Activated CD8-positive, alpha-beta memory T cell treated with anti-CD3 and anti-CD28 coated beads, Interleukin-2, amount 50 U/mL, for 24 hours (primary cell): ENCODE data around the gene ABHD17B.
"Not testable (repeated sequence)": the region's sequence is repeated elsewhere in the genome, so short reads cannot be mapped to it uniquely, and the experiment has no call there.

Experiments used
- DNase-seq: peaks from one replicate; pipeline ENCODE4 v3.0.0-alpha.2; 2020; ENCODE audit errors: extremely low read depth

Gene ABHD17B

GRCh38 chr9:71911061-71911907 lies at the start of gene ABHD17B, which contains the start of gene C9orf85:
Gene ABHD17B (minus strand): TSS chr9:71911193. CDS start chr9:71875080, 36,113 bp downstream.
Gene C9orf85 (plus strand): TSS chr9:71911639. CDS start chr9:71911735, 96 bp downstream.
- DNase-seq = peak; percentile 95

DNA sequence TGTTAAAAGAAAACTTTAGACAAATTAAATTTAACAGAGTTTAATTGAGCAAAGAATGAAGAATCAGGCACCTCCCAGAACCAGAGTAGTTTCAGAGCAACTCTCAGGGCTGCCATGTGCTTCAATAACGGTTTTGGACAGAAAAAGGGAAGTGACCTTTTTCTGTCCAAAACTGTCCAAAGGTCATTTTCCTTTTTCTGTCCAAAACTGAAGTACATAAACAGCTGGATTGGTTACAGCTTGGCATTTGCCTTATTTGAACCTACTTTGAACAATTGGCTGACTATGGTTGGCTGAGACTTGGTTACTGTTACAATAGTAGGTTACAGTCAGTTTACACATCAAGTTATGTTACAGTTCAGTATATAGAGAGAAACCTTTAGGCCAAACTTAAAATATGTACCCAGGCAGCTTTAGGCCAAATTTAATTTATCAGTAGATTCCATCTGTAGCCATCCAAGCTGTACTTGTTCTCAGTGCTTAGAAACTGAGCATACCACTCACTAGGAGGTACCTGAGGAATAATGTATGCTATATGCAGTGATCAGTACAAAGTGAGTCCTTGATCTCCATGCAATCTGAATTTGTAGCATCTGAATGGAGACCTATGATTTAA lies 44.4 kb upstream of the ABHD17B start:
- no peak for DNase-seq

DNA sequence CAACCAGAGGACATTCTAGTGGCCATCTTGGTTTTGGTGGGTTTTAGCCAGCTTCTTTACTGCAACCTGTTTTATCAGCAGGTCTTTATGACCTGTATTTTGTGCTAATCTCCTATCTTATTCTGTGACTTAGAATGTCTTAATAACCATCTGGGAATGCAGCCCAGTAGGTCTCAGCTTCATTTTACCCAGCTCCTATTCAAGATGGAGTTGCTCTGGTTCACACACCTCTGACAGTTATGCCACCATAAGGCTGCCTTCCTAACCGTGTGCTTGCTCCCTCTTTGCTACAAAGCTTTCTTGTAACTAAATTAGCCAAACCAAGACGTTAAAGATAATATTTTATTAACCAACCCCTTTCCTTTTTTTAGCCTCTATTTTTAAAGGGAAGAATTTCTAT lies 43.7 kb upstream of the ABHD17B start:
- not testable (repeated sequence) for DNase-seq

DNA sequence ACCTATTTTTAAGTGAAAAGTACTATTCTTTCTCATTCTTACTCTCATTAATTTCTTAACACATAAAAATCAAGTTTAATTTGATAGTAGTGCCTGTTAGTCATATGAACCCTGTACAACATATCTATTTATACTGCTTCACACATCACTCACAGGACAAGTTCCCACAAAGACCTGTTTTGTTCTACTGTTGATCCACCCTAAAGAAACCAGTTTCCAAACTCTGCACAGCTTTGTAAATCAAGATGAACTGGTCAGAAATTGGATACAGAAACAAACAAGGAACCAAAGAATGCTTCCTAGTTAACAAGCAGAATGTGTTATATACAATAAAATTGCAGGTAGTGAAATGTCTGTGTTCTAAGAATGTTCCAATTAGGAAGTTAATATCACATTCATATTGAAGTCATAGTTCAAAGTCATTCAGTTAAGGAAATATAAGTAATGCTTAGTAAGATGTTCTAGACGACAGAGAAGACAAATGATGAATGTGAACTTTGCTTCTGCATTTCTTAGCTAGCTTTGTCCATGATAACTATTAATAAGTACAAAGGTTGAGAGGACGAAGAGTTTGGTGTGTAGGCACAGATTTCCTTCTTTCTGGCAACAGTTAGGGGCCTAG lies 33.9 kb upstream of the ABHD17B start:
- DNase-seq = no peak

DNA sequence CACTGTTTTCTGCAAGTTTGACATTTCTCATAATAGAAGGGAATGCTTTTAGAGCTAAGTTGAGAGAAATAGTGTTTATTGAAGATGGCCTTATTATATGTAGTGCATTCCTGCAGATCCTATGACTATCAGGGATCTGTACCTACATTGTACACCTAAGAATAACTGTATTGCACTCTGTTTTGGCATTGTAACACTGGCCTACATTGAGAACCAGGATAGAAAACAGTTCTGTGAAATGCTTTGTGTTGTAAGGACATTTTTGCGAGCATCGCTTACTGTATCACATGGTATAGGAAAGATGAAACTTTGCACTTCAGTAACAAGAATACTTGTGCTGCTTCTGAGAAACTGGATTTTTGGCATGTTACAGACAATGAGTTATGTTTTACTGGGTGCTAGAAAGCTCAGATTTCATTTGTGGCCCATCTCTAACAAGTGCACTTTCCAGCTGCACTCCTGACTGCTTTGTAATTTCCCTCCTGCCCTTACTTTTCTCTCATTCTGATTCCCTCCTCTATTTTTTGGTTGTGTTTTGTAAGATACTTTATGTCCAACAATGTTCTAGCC lies 31.1 kb upstream of the ABHD17B start:
- no peak for DNase-seq

DNA sequence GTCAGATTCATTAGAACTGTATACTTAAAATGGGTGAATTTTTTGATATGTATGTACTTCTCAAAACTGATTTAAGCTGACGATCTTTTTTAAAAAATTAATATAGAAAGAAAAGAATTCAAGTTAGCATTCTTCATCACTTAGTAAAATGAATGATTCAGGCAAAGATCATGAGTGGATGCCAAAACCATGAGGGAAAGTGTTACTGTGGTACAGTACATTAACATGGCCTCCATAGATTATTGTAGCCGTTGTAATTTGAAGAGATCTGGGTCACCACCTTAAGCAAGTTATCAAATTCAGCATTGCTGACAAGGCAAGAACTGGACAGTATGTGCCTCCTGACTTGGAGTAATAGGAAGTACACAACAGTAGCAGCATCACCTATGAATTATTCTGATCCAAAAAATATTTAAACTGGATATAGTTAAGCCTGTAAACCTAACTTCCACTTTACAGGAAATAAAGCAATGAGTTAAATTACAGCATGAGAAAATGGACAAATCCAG lies 30.1 kb upstream of the ABHD17B start:
- DNase-seq = no peak

DNA sequence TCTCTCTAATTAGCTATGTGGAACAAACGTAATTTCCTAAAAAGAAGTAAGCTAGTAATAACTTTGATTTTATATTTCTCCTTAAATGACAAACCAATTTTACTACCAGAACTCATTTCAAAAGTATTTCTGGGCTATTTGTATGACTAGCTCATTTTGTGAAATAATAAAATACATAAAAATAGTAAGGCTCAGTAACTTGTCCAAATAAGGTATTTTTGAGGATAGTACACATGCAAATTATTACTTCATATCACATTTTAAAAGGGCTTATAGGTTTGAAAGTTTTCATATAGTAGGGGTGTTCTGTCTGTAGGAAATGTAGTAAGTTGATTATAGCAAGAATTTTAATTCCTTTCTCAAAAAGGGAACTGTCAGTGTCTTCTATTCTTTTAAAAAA lies 26.9 kb upstream of the ABHD17B start:
- DNase-seq = no peak

DNA sequence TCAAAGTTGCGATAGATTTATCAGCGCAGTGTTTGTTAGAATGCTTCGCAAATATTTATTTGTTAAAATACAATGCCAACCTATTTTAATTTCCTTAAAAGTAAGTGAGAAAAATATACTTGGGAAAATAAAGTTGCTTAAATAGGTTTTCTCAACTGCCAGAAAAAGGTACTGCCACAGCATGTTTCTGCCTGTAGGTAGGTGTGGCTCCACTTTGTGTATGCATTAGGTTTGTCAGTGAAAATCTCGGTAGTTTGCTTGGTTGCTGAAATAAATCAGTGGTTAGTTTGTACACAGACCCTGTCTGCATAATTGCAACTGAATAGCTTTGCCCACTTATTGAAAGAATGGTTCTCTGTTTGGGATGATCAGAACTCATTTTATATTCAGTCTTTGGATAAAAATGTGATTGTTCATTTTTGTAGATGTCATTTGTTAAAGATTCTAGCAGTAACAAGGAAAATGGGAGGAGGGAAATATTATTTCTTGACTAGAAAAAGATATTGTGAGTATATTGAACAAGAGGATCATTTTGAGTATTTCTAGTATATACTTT lies 26.2 kb upstream of the ABHD17B start:
- DNase-seq = no peak

DNA sequence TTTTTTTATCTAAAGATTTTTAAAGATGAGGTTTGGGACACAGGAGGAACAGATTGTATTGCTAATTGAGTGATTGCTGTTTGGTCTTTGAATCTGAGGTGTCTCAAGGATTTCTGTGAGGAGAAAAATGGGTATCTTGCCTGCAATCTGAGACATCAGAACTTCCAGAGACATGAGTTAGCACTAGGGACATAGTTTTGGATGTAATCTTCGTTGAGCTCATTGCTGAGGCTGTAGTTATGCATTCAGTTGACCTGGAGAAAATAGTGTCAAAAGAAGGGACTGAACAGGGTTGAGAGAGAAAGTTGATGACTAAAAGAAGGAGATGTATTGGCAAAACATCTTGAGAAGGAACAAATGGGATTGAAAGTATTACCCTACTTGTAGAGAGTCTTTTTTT lies 25.1 kb upstream of the ABHD17B start:
- DNase-seq = no peak

- DNase-seq = no peak
Observed at GRCh38 chr9:71931166-71931565, 20.2 kb upstream of the ABHD17B start.

DNA sequence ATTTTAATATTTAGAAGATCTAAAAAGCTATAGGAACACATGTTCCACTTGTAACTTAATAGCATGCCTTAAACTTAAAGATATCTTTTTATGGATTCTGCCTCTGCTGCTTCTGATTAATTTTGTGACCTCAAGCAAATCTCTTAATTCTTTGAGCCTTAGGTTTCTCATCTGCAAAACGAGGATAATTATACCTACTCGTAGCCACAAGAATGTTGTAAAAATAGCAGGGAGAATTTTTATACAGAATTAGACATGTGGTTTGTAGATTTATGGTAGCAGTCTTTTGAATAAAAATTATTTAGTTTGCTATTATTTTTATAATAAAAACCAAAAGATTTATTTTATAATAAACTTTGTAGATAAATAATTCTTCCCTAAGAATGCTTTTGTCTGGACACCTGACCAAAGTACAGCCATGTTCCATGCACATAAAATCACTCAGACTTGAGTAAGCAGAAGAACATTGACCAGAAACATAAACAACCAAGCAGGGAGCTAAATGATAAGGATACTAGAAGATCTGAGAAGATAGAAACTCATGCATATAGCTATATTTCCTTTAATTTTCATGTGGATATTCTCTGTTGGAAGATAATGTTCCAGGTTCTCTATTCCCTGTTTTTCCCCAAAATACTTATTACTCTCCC lies 18.9 kb upstream of the ABHD17B start:
- DNase-seq = no peak

DNA sequence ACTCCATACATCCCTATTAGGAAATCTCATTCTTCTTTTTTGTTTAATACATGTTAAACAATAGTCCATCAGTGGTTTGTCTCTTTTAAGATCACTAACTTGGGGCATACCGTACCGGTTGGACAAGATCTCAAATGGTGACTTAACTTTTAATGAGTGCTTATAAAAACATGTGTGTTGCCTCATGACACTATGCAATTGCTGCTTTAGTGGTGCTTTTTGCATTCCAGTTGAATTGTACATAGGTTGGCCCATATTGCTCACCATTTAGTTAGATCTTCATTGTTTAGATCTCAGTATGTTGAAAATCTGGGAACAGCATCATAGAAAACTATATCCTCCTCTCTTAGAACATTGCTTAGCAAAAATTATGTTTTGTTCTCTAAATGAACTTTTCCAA lies 18.2 kb upstream of the ABHD17B start:
- no peak for DNase-seq

GRCh38 chr9:71928806-71929205 lies 17.8 kb upstream of the ABHD17B start:
- no peak for DNase-seq

- DNase-seq = no peak
Observed at GRCh38 chr9:71928376-71928775, 17.4 kb upstream of the ABHD17B start.

- no peak for DNase-seq
Observed at GRCh38 chr9:71925834-71926233, 14.8 kb upstream of the ABHD17B start.

- no peak for DNase-seq
Observed at GRCh38 chr9:71924576-71924975, 13.6 kb upstream of the ABHD17B start.

GRCh38 chr9:71921190-71921814 lies 10.3 kb upstream of the ABHD17B start:
- no peak for DNase-seq

GRCh38 chr9:71920456-71921189 lies 9.6 kb upstream of the ABHD17B start:
- no peak for DNase-seq

- no peak for DNase-seq
Observed at GRCh38 chr9:71918419-71918818, 7.4 kb upstream of the ABHD17B start.

DNA sequence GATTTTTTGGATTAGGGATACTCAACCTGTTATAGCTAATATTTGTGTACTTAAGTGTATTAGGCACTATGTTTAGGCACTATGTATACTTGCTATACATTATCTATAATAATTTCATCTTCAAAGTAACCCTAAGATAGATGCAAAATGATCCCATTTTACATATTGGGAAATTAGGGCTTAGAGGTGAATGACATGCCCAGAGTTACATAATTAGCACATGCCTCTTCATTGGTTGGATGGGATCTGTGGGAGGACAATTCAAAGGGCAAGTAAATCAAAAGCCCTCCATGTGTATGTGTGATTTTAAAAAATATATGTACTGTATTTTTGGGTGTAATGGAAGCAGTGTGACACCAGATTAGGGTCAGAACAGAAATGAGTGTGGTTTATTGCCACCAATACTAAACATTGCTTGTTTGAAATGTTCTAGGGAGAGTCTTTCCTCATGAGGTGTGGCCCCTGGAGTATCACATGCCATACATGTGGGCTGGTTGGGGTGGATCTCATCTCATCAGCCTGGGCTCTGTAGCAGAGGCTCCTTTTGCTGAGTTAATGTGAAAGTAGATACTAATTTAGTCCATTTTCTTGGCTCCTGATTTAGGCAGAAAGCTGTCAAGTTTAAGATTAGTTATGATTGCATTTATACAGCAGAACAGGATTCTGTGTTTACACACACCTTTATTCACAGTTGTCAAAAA lies 6.0 kb upstream of the ABHD17B start:
- no peak for DNase-seq
